Fibroblast of the aortic adventitia (primary cell): ENCODE results near the gene RBCK1. TPM values are rescaled to one million over a fixed set of nuclear protein-coding genes. Genes with fewer than 3 reads are reported as not detected.

ENCODE experiments used
- DNase-seq: peaks from one replicate; pipeline ENCODE4 v3.0.0-alpha.2; 2010; ENCODE audit warnings: low read depth
- H3K4me3 ChIP-seq: 2 replicates; pipeline ENCODE4 v1.5.1; 2011; ENCODE audit warnings: low read depth, mild to moderate bottlenecking, control low read depth, low read length, moderate library complexity
- total RNA-seq: library from RNA; depleted of rRNA; stranded (reverse); fragments of >200 nt; gene quantifications from 2 replicates; pipeline ENCODE4 v1.2.3, GENCODE V29; 2012; ENCODE audit warnings: low replicate concordance
- TF ChIP-seq, protein P1 (sequence below): IDR thresholded peaks from 2 replicates; pipeline ENCODE4 v1.5.1; 2011; ENCODE audit warnings: mild to moderate bottlenecking, low read length, control low read depth, inconsistent platforms; ENCODE audit not compliant: insufficient read depth

RBCK1 gene
- total RNA-seq, 1 donor = 60.7 TPM

DNA sequence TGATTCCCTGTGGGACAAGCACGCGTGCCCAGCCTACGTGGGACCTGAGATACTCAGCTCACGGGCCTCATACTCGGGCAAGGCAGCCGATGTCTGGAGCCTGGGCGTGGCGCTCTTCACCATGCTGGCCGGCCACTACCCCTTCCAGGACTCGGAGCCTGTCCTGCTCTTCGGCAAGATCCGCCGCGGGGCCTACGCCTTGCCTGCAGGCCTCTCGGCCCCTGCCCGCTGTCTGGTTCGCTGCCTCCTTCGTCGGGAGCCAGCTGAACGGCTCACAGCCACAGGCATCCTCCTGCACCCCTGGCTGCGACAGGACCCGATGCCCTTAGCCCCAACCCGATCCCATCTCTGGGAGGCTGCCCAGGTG is 11.9 kb upstream of the RBCK1 start:
- no peak overlapping the region for H3K4me3 ChIP-seq
- TF ChIP-seq, protein P1, sequence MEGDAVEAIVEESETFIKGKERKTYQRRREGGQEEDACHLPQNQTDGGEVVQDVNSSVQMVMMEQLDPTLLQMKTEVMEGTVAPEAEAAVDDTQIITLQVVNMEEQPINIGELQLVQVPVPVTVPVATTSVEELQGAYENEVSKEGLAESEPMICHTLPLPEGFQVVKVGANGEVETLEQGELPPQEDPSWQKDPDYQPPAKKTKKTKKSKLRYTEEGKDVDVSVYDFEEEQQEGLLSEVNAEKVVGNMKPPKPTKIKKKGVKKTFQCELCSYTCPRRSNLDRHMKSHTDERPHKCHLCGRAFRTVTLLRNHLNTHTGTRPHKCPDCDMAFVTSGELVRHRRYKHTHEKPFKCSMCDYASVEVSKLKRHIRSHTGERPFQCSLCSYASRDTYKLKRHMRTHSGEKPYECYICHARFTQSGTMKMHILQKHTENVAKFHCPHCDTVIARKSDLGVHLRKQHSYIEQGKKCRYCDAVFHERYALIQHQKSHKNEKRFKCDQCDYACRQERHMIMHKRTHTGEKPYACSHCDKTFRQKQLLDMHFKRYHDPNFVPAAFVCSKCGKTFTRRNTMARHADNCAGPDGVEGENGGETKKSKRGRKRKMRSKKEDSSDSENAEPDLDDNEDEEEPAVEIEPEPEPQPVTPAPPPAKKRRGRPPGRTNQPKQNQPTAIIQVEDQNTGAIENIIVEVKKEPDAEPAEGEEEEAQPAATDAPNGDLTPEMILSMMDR = no peak
- no peak for DNase-seq

DNA sequence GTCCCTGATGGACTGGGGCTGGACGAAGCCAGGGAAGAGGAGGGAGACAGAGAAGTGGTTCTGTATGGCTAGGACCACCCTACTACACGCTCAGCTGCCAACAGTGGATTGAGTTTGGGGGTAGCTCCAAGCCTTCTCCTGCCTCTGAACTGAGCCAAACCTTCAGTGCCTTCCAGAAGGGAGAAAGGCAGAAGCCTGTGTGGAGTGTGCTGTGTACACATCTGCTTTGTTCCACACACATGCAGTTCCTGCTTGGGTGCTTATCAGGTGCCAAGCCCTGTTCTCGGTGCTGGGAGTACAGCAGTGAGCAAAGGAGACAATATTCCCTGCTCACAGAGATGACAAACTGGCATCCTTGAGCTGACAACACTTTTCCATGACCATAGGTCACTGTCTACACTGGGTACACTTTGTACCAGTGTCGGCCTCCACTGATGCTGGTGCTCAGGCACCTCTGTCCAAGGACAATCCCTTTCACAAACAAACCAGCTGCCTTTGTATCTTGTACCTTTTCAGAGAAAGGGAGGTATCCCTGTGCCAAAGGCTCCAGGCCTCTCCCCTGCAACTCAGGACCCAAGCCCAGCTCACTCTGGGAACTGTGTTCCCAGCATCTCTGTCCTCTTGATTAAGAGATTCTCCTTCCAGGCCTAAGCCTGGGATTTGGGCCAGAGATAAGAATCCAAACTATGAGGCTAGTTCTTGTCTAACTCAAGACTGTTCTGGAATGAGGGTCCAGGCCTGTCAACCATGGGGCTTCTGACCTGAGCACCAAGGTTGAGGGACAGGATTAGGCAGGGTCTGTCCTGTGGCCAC is 11.3 kb upstream of the RBCK1 start:
- no peak overlapping the region for H3K4me3 ChIP-seq
- DNase-seq = no peak
- TF ChIP-seq, protein P1 = no peak

DNA sequence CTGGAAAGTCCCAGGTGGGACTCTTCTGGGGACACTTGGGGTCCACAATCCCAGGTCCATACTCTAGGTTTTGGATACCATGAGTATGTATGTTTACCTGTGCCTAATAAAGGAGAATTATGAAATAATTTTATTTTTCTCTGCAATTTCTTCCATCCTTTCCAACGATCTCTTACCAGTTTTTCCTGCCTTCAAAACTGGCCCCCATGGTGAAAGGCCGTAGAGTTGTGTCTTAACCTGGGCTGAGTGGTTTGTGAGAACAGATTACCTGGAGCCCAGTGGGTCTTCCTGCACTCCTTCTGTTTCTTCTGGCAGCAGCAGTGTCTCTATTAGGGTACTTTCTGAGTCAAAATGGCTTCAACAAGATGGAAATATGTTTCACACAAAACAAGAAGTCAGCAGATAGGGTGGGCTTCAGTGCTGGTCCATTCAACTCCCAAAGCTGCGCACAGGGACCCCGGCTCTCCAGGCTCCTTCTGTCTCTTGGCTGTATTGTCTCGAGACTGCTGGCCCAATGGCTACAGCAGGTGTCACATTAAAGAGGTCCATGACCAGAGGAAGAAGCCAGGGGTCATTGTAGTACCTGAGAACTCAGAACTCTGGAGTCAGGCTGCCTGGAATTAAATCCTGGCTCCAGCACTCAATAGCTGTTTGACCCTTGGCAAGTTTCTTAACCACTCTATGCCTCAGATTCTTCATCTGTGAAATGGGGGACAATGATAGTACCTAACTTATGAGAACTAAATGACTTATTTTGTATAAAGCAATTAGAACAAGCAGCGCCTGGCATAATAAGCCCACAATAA is 10.5 kb upstream of the RBCK1 start:
- TF ChIP-seq, protein P1 = no peak
- no peak for DNase-seq
- no peak overlapping the region for H3K4me3 ChIP-seq

DNA sequence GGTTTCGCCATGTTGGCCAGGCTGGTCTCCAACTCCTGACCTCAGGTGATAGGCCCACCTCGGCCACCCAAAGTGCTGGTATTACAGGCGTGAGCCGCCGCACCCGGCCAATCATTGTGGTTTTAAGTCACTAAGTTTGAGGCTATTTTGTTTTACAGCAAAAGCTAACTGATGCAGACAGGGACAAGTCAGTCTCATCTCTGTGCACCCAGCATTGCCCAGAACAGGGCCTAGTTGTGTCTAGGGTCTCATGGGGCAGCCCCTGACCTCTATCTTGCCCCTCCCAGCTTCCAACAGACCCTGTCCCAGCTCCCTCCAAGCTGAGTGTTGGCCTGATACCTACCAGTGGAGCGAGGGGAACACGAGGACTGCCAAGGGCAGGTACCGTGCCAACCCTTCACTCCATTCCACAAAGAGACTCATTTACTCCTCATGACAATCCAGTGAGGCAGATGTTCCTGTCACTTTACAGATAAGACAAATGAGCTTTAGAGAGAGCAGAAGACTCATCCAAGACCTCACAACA is 8.9 kb upstream of the RBCK1 start:
- DNase-seq = no peak
- no peak overlapping the region for H3K4me3 ChIP-seq
- TF ChIP-seq, protein P1 = no peak

DNA sequence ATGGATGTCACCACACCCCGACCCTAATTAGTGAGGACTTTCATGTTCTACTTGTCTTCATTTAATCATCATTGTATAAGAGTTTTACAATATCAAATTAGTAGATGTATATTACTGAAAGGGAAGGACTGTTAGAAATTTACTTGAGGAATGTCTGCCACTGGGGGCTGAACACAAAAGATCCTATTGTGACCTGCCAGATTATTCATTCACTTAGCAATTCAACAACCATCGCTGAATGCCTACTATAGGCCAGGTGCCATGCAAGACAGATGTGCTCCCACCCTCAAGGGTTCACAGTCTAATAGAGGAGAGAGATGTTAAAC is 8.0 kb upstream of the RBCK1 start:
- H3K4me3 ChIP-seq = no peak overlapping the region
- TF ChIP-seq, protein P1 = no peak
- no peak for DNase-seq

DNA sequence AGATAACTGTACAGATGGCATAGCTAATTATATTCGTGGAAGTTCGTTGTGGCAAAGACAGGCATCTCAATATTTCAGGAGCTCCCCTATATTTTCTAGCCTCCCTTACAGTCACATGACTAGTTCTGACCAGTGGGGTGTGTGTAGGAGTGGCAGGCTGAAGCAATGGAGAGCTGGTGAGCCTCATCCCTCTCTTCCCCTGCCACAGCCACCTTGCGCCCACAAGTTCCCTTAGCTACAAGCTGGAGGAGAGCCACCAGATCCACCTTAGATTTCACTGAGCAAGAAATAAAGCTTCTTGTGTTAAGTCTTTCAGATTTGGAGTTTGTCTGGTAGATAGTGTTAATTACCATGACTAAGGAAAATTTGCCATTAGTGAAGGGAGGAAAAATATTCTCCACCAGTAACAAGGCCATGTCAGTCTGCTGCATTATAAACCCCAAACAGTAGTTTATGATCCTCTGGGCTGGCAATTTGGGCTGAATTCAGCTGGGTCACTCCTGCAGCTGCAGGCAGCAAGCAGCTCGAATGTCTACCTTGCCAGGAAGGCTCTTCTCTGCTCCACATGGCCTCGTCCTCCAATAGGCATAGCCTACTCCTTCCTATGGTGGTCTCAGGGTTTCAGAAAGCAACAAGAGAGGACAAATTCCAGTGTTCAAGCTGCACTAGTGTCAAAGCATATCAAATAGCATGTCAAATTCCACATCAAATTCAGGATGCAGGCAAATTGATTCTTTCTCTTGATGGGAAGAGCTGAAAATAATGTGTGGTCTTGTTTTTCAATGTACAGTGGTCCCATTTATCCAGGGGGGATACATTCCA is 7.4 kb upstream of the RBCK1 start:
- no peak for DNase-seq
- TF ChIP-seq, protein P1 = no peak
- no peak overlapping the region for H3K4me3 ChIP-seq
